GDM1 (cell line): ENCODE results near the gene COX7A2.

ENCODE experiments used
- DNase-seq: peaks from one replicate; lab custom pipeline; 2025; lab: John Stamatoyannopoulos, UW

The COX7A2 gene

DNA sequence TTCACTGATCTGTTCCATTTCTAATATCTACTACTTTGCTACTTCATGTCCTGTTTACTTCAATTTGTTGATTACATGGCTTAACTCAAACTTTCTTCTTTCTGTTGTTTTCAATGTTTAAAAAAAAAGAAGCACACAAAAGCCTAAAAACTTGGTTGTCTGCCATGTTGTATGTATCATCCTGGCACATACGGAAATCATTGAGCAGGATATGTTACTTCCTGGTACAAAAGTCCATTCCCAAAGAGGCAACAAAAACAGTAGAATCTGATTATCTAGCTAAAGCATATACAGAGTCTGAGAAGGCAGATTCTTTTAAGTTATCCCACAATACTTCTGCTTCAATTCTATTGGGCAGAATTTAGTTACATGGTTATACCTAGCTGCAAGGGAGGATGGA is 23.2 kb downstream of the COX7A2 start:
- no peak for DNase-seq

DNA sequence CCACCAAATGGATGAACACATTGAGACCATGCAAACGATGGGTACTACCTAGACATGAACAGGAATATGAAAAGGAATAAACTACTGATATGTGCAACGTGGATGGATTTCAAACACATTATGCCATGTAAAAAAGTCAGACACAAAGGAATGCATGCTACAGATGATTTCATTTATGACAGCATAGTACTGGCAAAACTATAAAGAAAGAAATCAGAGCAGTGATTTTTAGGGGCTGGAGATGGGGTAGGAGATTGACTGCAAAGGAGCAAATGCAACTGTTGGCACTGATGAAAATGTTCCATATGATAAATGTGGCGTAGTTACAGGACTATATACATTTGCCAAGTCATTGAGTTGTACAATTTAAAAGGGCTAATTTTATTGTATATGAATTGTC is 24.3 kb downstream of the COX7A2 start:
- DNase-seq: no peak

DNA sequence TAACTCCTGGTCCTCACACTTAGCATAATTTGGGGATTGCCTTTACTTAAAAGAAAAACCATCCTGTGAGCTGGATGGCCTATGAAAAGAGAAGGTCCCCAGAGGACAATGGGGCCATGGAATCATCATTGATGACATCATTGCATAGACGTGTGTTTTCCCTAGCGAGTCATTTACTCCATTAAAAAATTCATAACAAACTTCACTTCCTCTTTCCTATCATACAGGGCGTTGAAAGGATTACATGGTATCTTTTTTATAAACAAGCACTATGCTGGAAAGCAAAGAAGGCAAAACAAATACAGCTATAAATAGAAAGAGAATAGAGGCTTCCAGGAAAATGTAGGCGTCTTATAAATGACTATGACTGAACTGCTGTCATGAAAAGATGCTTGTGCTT is 26.4 kb downstream of the COX7A2 start:
- no peak for DNase-seq

DNA sequence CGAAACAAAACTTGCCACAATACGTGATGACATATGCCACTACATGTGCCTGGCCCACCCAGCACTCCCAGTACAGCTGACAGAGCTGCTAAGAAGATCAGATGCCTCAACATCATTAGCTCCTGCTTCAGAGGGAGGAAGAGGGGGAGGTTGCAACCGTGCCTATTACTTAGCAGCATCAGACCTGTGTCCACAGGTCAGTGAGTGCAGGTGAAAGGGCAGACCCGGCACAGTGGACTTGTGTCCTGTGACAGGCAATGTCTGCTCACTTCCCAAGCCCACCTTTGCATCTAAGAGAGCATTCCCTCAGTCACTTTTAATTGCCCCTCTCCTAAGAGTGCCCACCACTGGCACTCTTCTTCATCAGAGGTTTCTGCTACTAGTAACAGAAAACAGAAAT is 28.3 kb downstream of the COX7A2 start:
- DNase-seq: no peak

DNA sequence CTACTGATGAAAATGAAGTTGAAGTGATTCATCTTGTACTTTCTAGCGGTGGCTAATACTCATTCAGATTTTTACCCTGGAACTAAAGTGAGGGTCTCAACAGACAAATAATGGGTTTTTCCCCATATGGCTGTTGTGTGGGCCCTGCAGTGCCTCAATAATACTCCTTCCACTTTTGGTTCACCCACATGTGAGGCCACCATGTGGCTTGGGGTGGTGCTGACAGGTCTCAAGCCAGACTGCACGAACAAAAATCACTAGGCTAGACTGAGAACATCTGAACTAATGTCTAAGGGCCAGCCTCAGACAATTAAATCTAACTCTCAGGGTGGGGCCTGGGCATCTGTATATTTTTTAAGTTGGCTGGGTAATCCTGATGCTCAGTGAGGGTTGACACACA is 29.9 kb downstream of the COX7A2 start:
- DNase-seq: no peak

DNA sequence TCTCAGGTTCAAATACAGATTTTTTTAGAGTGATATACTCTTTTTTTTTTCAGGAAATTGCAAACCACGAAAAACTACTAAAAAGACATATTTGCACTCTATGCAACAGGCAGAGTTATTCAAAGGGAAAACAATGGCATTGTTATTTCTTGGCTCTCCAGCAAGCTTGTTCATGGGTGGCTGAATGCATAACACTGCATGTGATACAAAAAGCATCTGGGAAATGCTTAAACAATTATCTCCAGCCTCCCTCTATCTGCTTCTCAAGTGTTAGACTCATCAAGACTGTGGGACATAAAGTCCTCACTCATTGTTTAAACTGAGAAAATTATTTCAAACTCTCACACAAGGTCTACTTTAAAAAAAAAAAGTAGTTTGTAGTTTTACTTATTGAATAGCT is 30.5 kb downstream of the COX7A2 start:
- DNase-seq: no peak

DNA sequence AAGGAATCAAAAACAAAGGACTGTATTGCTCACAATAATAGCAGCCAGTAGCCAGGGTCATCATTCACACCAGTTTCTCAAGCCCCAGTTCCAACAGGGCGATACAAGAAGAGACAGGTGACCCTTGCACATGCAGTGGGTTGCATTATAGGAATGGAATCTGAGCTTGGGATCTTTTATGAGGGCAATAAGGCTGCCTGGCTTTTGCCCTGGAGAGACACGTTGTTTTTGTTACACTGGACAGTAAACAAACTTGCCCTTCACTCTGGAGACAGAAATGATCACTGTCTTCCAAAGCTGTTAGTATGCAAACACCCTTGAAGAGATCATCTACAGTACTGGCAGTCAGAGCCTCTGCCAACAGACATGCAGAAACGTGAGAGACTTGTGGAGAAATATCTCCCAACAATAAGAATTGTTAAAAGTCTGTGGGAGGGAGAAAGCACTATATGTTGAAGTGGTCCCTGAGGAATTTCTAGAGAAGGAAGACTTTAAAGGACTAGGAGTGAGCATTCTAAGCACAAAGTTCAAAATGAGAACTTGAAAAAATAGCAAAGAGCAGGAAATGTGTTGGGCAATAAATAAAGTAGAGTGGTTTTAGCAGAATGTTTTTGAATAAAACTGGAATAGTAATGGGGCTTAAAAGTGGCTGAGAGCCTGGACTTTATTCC is 31.5 kb downstream of the COX7A2 start:
- no peak for DNase-seq

DNA sequence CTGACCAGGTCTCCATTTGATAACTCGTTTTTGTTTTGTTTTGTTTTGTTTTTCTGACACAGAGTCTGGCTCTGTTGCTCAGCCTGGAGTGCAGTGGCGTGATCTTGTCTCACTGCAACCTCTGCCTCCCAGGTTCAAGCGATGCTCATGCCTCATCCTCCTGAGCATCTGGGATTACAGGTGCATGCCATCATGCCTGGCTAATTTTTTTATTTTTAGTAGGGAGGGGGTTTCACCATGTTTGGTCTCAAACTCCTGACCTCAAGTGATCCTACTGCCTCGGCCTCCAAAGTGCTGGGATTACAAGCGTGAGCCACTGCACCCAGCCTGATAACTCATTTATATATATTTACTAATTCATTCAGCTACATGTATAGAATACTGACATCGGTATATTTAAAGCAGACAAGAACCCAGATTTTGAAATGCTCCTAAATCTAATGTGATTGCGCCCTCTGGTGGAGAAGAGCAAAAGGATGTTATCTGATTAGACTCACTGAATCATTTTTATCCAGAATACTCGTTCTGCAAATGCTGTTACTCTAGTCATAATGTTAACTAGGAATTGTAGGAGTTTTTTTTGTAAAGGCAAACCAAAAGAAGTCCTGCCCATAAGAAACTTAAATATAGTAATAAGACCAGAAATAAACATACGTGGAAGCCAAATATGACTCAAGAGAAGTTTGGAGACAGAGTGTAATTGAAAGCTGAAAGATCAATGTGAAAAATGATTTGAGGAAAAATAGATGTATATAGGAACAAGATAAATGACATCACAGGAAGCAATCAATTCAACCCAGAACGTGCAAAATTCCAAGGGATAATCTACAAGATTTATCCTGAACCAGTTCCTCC is 32.5 kb downstream of the COX7A2 start:
- peak; percentile 19 for DNase-seq

DNA sequence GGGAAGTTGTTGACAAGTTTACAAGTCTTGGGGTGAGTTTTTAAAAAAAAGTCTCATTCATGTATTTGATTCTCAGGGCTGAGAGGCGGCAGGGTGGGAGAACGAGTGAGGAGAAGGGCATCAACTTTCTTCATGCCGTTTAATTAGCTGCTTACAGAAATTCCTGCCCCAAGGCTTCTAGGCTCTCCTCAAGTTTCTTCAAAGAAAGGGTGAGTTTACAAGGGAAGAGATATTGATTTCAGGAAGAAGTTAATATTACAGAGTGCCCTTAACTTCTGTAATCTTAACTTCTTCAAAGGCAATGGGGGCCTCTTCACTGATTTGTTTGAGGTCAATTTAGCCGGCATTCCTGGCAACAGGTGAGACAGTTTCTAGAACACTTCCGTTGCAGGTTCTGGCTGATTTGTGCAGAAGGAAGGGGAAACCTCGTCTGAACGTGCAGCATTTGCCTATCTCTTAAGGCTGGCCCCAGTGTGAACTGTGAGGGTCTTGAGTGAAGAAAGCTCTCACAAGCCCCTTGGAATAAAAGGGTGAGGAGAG is 34.3 kb downstream of the COX7A2 start:
- no peak for DNase-seq

DNA sequence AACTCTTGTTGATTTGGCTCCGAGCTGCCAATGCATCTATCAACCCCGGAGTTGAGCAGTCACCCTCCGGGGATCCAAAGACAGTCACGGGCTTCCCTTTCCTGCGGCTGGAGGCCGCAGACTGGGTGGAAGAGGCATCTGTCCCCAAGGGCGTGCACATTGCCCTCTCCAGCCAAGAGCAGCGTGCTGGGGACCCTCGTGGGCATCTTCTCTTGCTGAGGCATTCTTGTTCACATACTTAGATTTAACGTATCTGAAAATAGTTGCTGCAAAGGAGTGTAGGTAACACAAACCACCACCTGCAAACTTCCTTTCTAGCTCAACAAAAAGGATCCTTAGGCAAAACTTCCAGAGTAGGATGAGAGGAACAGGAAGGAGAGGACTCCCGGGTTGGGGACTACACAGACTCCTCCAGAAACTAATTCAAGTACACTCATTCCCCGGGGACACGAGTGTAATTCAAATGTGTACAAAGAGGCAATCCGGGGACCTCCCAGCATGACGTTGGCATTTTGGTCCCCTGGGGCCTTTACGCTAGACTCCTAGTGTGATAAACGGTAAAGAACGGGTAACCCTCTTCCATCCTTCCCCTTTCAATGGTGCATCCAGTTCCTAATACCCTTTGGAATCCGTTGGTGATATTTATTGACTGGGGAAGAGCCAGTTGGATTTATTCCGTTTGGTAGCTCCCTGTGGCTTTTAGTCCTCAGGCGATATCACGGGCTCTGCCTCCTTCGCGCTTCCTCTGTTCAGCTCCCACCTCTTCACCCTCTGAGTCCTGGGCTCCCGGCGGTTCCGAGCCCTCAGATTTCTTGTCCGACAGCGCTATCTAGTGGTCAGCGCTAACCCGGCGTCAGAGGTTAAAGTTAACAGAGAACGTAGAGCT is 35.1 kb downstream of the COX7A2 start:
- DNase-seq: peak; percentile 39

DNA sequence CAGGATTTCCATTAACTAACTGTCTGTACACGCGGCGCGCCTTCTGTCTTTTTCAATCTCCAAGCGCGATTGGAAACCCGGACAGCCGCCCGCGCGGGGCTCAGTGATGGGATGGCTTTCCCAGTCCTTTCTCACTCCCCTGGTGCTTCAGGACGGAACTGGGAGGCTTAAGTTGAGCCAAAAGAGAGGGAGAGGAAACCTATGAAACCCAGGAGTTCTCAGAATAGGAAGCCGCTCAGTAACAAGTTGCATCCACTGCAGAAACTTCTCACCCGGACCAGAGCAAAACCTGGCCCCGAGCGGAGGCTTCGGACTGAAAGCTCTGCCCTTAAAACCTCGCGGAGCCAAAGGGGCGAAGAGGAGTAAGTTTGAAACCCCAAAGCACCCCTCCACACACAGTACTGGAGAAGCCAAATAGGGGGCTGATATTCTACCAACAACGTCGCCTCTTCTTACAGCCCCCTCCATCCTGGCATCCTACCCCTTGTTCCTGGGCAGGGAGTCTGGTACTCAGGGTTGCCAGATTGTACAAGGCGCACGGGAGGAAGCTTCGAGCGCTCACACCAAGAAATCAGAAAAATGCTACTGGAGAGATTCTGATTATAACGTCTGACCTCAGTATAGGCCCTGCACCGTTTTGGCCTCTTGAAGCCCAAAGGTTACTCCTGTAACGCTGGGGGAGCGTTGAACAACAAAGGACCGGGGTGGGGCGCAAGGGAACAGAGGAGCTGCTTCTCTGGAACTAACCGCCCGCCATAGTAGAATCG is 36.8 kb downstream of the COX7A2 start:
- no peak for DNase-seq

DNA sequence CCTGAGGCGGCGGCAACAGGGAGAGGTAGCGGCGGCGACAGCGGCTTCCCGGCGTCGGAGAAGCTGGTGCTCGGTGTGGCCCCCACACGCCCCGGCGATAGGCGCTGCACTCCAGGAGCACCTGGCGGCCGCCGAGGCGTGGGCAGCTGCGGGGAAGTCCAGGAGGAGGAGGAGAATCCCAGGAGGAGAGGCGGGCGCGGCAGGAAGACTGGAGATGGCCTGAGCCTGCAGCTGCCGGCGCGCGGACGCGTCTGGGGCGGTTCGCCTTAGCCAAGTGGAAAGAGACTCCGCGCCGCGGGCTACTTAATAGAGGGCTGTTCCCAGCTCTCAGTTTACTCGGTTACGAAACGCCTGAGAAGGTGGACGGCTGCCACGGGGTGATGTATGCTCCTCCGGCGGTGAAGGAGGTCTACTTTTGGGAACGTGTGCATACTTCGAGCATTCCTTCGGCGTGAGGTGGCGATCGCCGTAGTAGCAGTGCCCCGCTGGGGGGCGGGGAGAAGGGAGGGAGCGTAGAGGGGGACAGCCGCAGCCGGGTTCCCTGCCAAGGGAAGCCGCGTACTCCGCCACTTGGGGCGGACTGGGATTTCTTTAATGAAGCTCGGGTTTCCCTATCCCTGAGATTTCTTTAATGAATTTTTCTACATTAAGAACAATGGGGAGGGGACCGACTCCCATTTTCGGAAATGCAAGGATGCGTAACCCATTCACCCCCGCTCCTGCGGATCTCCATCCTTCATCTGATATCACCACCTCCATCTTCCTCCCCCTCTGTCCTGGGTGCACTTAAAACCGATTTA is 37.6 kb downstream of the COX7A2 start, which contains the start of gene COL12A1:
Gene COL12A1, minus strand, starts transcription at position 278 of the 800 bp plus-strand sequence. CDS start 3,261 bp downstream, outside the sequence.
- DNase-seq: no peak

DNA sequence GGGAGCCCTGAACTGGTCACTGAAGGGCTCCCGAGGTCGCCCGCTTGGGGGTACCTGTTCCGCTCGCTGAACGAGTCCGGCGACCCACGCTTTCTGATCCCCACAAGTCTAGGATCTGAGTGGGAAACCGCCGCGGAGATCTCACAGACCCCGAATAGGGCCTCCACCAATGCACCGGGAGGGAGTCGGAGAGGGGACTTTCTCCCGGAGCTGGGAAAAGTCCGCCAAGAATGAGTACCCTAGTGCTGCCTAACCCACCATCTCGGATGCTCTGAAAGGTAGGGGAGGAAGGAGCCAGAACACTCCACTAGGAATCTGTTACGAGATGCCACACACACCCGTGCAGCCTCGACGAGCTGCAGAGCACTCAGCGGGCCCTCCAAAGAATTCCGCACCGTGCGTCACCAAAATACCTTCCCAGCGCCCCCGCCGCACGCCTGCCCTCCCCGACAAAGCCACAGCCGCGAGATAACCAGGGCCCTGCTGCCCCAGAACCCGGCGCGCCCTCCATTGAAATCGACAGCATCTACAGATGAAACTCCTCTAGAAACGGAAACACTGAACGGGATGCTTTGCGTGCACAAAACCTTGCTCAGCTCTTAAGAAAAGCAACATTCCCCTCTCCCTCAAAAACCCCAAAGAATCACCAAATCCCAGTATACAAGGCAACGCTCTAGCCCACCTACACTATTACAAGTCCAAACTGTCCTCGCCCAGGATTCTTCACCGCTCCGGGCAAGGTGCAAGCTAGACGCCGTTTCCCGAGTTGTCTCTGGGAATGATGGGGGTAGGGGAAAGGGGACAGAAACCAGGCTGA is 38.4 kb downstream of the COX7A2 start:
- DNase-seq: no peak

DNA sequence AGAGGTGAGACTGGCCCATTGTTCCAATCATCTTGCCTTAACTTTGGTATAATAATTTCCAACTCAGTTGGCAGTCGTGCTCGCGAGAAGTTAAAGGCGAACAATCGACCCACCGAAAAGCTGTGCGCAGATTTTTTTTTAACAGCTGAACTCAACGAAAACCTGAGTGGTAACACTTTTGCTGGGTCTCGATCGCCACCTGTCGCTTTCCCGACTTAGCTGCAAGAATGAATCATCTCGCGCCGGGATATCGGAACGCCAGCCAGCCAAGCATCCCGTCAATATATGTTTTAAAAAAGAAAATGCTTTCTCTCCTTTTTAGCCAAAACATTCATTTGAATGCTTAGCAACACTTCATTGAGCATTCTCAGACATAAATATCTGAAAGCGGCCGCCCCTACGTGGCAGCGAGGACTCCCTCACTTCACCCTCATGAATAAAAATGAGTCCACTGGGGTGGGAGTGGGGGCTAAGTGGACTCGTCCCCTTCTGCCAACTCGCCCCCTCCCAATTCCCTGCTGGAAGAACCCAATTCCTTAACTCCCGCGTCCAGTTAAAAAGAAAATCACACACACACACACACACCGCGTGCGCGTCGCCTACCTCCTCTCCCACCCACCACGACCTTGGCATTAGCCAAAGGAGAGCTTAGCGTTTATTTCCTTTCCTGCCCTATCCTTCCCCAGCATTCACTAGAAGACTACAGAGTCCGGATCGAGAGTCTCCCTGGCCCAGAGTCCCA is 39.2 kb downstream of the COX7A2 start:
- no peak for DNase-seq

DNA sequence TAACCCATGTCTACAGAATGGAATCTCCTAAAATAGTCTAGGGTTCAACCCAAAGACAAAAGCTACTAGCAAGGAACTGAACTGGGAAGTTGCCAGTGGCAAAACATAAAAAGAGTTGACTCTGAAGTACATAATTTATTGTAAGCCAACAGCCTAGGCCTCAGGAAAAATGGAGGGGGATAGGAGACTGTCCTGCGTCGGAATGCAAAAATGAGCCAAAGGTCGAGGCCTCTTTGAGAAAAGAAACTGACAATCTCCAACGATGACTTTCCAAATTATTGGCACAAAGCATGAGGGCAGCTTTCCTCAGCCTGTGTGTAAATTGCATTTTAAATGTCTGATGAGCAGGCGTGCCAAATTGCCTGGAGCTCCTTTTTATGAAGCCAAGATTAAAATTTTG is 39.9 kb downstream of the COX7A2 start:
- DNase-seq: no peak

DNA sequence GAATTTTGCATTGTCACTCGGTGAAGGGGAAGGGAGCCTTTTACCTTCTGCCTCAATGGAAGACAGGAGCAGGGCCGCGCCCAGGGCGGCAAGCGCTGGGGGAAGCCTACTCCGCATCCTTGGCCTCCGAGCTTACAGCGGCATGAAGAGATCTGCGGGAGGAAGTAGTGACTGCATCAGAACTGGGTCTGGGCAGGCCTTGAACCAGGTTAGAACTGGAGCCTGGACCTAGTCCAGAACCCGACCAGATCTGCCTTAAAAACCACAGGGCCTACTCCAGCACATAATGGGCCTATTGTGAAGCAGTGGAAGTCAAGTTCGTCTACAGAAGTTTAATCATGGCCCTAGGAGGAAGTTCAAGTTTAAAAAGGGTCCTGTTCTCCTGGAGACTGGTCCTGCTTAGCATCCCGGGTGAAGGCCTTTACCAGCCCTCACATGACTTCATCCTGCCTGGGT is 40.9 kb downstream of the COX7A2 start:
- no peak for DNase-seq

DNA sequence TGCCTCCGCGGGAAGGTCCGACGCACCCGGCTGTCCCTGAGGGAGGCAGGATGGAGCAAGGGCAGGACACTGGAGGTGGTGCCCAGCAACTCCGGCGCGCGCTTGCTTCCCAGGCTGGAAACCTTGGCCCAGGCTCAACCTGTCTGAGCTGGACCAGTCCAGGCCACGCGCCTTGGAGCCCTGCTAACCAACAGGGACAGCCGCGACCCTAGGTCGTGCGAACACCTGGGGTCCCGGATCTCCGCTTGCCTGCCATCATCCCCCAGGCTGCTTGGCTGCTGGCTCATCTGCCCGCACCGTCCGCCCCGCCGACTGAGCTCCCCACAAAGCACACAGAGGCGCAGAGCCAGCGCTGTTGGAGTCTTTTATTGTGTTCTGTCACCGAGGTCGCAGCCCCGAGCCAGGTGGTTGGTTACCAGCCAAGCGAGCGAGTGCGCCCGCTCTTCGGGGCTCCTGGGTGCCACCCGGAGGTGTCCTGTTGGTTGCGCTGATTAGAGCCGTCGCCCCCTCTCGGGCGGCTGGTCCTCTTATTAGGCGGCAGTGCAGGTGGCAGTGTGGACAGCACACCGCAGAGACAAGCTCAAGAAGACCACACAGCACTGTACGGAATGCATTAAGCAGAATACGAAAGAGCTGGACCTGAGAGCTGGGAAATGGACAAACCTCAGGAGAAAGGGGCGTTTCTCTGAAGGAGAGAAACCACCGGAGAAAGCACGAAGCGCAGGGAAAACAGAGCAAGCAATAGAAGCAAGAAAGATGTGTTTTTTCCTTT is 41.5 kb downstream of the COX7A2 start:
- DNase-seq: no peak

DNA sequence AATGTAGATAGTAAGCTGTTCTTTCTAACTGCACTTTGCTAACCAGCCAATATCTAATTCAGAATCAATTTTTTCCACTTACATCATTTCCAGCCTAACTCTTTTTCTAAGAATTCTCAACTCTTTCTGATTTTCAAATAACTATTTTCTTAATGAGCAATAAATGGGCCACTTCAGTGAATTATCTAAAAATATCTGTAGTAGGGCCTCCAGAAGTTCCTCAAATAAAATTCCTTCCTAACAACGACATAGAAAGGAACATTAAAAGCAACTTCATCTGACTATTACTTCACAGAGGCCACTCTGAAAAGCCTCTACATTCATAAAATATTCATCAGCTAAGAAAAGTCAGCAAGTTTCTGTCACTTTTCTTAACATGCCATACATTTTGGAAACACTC is 42.6 kb downstream of the COX7A2 start:
- DNase-seq: no peak
